ENCODE data around the gene RASGEF1C. TPM values are rescaled to one million over a fixed set of nuclear protein-coding genes. Genes with fewer than 3 reads are reported as not detected.

Gene RASGEF1C
- total RNA-seq, 1 donor from 2014 or later, result 0.26 TPM

DNA sequence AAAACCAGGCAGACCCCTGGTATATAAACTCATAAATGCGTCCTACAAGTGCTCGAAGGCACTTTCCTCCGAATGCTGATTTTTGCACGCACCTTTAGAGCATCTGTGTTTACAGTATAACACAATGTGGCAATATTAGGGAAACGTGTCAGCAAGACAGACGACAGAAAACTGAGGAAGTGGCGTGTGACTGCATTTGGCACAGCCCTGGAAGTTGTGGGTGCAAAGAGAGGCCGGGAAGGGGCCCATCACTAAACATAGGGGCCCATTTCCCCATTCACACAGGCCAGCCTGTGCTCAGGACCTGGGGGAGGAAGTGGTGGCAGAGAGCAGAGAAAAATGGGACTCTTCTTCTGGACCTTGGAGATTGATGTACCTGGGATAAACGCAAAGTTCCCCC, 48.2 kb downstream of the RASGEF1C start:
- no peaks in the 10 kb centered on the region for H3F3A ChIP-seq (ENCODE audit: low read depth)
- no peaks in the 10 kb centered on the region for H3K27me3 ChIP-seq
- H3K27me3 Mint-ChIP-seq (ENCODE audit: insufficient read depth, low read depth), result peaks cover 3% of the 10 kb centered on the region
- no peak overlapping the region for H2AFZ ChIP-seq (replicated peaks)
- no peak overlapping the region for H3K4me3 ChIP-seq
- no peak overlapping the region for H3K27ac Mint-ChIP-seq
- H3K36me3 Mint-ChIP-seq, result no peaks in the 10 kb centered on the region
- no peaks in the 10 kb centered on the region for H3K36me3 ChIP-seq
- H4K20me1 ChIP-seq (ENCODE audit: low read depth), result no peaks in the 10 kb centered on the region
- no peaks in the 10 kb centered on the region for H3K4me1 Mint-ChIP-seq
- TF ChIP-seq CTCF (IDR thresholded peaks at IDR 0.05), result no peak
- no peak for TF ChIP-seq EZH2 (IDR thresholded peaks at IDR 0.05)
- no peak for TF ChIP-seq EZH2phosphoT487 (IDR thresholded peaks at IDR 0.05)
- no peak for DNase-seq (ENCODE audit: low spot score)
- no peak overlapping the region for H3K27ac ChIP-seq
- H3K4me3 Mint-ChIP-seq, result no peak overlapping the region
- H3K4me2 ChIP-seq, result no peak overlapping the region
- H3K4me1 ChIP-seq, result no peaks in the 10 kb centered on the region
- peaks cover 4% of the 10 kb centered on the region for H3K9me3 Mint-ChIP-seq
- no peak overlapping the region for H3K9ac ChIP-seq
- H3K9me3 ChIP-seq (ENCODE audit: low read depth), result no peaks in the 10 kb centered on the region
- H3K79me2 ChIP-seq (ENCODE audit: low read depth), result no peaks in the 10 kb centered on the region

- Histone ChIP-seq H3K9ac (no peak overlapping the region), H3K4me3 (no peak overlapping the region), H3K4me1 (no peaks in the 10 kb centered on the region), H3K27me3 (no peaks in the 10 kb centered on the region), H4K20me1 (ENCODE audit: low read depth) (no peaks in the 10 kb centered on the region), H3K9me3 (ENCODE audit: low read depth) (no peaks in the 10 kb centered on the region), H3K36me3 (no peaks in the 10 kb centered on the region), H2AFZ (replicated peaks) (no peak overlapping the region), H3F3A (ENCODE audit: low read depth) (no peaks in the 10 kb centered on the region), H3K79me2 (ENCODE audit: low read depth) (no peaks in the 10 kb centered on the region), H3K4me2 (no peak overlapping the region), H3K27ac (no peak overlapping the region)
- TF ChIP-seq CTCF (IDR thresholded peaks at IDR 0.05), result no peak
- TF ChIP-seq EZH2phosphoT487 (IDR thresholded peaks at IDR 0.05), result no peak
- TF ChIP-seq EZH2 (IDR thresholded peaks at IDR 0.05), result no peak
- H3K27ac Mint-ChIP-seq, result no peak overlapping the region
- no peaks in the 10 kb centered on the region for H3K4me1 Mint-ChIP-seq
- no peak overlapping the region for H3K4me3 Mint-ChIP-seq
- H3K36me3 Mint-ChIP-seq, result no peaks in the 10 kb centered on the region
- H3K27me3 Mint-ChIP-seq (ENCODE audit: insufficient read depth, low read depth), result peaks cover 3% of the 10 kb centered on the region
- peaks cover 4% of the 10 kb centered on the region for H3K9me3 Mint-ChIP-seq
- DNase-seq (ENCODE audit: low spot score), result no peak
These were observed 48.8 kb downstream of the RASGEF1C start for GRCh38 chr5:180160215-180160614.

GRCh38 chr5:180159756-180160155, 49.3 kb downstream of the RASGEF1C start:
- H3K9me3 ChIP-seq (ENCODE audit: low read depth), result no peaks in the 10 kb centered on the region
- H3F3A ChIP-seq (ENCODE audit: low read depth), result no peaks in the 10 kb centered on the region
- H3K4me1 ChIP-seq, result no peaks in the 10 kb centered on the region
- H3K79me2 ChIP-seq (ENCODE audit: low read depth), result no peaks in the 10 kb centered on the region
- Mint-ChIP-seq H3K4me1 (no peaks in the 10 kb centered on the region), H3K9me3 (peaks cover 1% of the 10 kb centered on the region), H3K27ac (no peak overlapping the region), H3K4me3 (no peak overlapping the region), H3K27me3 (ENCODE audit: insufficient read depth, low read depth) (peaks cover 3% of the 10 kb centered on the region), H3K36me3 (no peaks in the 10 kb centered on the region)
- H3K27me3 ChIP-seq, result no peaks in the 10 kb centered on the region
- no peak overlapping the region for H3K4me2 ChIP-seq
- no peak overlapping the region for H3K9ac ChIP-seq
- no peak overlapping the region for H2AFZ ChIP-seq (replicated peaks)
- H4K20me1 ChIP-seq (ENCODE audit: low read depth), result no peaks in the 10 kb centered on the region
- DNase-seq (ENCODE audit: low spot score), result no peak
- no peak overlapping the region for H3K27ac ChIP-seq
- no peaks in the 10 kb centered on the region for H3K36me3 ChIP-seq
- TF ChIP-seq EZH2 (IDR thresholded peaks at IDR 0.05) (no peak), EZH2phosphoT487 (IDR thresholded peaks at IDR 0.05) (no peak), CTCF (IDR thresholded peaks at IDR 0.05) (no peak)
- no peak overlapping the region for H3K4me3 ChIP-seq
